Measurements from ENCODE around the gene ZKSCAN4.

Gene ZKSCAN4

DNA sequence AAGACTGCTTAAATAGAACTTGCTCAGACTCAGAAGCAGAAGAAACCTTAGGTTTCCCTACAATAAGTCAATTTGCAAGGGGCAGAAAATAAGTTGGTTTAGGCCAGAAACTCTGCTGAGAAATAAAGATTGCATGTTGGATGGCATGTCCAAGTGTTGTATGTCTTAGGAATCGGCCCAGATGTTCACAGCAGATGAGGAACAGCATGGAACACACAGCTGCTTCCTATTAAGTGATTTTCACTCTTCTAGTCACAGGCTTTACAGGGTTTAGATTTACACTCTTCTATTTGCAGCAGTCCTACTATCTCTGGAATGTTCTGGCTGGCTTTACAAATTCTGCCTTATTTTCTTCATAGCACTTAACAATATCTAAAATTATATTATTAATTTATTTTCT, 3.2 kb downstream of the ZKSCAN4 start:
- DNase-seq (ENCODE audit: low spot score): no peak

DNA sequence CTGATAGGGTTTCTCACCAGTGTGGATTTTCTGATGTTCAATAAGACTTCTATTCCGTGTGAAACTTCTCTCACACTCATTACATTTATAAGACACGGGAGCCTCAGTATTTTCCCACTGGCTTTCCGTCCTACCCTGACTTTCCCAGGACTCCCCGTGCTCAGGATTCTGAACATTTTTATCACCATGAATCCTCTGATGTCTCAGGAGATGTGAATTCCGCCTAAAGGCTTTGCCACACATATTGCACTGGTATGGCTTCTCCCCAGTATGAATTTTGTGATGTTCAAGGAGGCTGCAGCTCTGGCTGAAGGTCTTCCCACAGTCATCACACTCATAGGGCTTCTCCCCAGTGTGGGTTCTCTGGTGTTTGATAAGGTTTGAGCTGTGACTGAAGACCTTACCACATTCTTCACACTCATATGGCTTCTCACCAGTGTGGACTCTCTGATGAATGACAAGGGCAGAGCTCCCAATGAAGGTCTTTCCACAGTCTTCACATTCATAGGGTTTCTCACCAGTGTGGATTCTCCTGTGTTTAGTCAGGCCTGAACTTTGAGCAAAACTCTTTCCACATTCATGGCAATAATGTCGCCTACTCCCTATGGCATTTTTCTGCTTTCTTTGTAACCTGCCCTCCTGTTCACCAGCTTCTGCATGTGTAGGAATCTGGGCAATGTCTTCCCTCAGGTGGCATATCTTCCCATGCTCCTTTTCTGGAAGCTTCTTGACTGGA, 6.7 kb downstream of the ZKSCAN4 start:
- no peak for DNase-seq (ENCODE audit: low spot score)

DNA sequence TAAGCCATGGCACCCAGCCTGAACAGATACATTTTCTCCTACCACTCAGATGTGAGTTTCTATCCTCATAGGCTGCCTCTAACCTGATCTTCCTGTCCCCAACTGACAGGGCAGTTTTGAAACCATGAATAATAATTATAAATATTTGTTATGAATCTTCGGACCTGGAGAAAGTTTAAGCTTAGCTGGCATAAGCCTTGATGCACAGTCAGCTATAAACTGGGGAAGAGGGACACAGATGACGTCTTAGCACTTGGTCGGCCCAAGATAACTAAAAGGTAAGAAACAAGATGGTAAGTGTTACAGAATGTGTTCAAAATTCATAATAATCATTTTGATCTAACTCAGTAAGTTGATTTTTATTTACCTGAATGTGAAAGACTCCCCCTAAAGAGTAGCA, 8.1 kb downstream of the ZKSCAN4 start:
- DNase-seq (ENCODE audit: low spot score): no peak

DNA sequence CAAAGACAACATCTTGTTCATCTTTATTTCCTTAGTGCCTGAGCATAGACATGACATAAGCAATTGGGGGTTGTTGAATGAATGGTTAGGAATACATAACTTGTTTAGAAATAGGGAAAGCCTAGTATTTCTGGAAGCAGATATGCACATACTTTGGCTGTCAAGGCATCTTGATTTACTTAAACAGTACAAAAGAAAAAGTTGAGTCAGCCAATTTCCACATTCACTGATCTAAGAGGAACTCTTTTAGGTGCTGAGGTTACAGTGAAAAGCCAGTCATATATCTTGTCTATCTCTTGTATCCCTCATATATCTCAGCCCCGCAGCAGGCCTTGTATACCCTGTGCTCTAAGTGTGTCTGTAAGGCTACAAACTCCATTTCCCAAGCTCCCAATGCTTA, 11.6 kb downstream of the ZKSCAN4 start:
- no peak for DNase-seq (ENCODE audit: low spot score)

DNA sequence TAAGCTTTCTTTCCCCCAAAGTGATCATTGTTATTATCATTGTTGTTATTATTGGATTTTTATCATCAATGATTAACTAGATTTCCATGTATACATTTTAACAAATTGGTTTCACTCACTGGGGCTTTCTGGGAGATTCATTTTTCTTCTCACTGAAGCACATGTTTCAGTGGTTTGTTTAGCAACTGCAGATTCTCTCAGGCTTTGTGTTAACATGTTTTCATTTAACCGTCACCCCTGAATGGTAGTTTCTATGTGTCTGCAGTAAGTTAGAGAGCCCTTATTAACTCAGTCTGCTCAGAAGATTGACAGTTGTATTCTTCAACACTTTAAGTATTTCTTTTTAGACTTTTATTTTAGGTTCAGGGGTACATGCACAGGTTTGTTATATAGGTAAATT, 12.4 kb downstream of the ZKSCAN4 start:
- DNase-seq (ENCODE audit: low spot score): no peak

DNA sequence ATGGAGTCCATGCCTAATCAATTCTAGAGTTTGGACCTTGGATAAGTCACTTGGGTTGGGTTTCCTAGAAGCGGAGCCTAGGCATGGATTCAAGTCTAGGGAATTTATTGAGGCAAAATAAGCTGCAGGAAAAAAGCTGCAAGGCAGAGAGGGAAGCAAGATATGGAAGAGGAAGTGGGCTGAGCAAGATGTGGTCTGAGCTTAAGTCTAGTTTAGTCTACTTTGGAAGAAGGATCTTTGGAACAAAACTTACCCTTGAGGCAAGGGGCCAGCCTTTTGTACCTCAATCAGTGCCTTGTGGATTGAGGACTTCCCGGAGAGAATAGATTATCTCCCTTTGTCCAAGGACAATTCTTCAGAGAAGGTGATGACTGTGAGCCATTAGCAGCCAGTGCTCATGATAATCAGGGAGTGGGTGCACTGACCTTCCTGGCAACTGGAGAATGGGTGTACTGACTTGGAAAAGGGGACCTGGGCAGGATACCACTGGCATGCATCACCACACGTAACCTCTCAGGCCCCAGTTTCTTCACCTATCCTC, 16.1 kb downstream of the ZKSCAN4 start:
- no peak for DNase-seq (ENCODE audit: low spot score)

DNA sequence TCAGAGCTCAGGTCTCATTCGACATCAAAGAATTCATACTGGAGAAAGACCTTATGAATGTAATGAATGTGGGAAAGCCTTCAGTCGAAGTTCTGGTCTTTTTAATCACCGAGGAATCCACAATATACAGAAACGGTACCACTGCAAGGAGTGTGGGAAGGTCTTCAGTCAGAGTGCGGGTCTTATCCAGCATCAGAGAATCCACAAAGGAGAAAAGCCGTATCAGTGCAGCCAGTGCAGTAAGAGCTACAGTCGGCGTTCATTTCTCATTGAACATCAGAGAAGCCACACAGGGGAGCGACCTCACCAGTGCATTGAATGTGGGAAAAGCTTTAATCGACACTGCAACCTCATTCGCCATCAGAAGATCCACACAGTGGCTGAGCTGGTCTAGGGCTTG, 19.3 kb downstream of the ZKSCAN4 start:
- no peak for DNase-seq (ENCODE audit: low spot score)

DNA sequence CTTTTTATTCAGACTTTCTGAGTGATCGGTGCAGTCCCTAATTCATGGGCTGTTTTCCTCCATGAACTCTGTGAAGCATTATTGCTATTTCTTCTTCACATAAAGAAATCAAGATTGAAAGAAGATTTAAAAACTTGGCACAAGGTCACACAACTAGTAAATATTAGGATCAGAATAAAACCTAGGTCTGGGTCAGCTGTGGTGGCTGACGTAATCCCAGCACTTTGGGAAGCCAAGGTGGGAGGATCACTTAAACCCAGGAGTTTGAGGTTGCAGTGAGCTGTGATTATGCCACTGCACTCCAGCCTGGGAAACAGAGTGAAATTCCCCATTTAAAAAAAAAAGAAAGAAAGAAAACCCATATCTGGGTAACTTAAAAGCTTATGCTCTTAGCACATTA, 25.6 kb downstream of the ZKSCAN4 start:
- DNase-seq (ENCODE audit: low spot score): no peak

DNA sequence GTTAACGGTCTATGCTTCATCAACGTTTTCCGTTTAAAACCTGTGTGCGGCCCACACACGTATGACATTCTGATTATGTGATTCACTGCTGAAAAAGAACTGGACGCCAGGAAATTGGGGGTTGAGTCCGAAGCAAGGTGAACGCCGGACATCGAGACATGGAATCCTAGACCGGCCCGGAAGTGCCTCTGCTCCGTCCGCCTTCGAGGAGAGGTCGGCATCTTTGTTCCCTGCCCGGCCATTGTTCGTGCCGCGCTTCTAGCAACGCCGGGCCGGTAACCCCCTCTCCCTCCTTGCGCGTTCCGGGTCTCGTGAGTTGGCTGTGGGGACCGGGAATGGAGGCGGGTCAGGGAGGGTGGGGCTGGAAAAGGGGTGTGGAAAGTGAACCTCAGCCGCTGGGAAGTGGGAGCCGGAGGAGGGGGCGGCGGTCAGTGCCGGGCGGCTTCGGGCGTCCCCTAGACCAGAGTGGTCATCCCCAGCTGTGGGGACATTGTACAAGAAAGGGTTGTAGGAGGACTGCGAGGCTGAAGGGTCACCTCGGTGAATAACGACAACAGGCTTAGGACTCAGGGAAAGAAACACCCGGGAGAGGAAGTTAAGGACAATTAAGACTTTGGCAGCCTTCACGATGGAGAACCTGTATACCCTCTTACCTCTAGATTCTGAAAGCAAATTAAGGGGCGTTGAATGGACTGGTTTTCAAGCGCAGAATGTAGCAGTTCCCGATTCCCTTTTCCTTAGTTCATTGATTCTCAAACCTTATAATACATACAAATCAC, 26.8 kb downstream of the ZKSCAN4 start, which contains the start of gene ZSCAN9:
TSS of gene ZSCAN9 (plus strand) at position 220 of the 779 bp plus-strand sequence. CDS start 1,810 bp downstream, outside the sequence.
- DNase-seq (ENCODE audit: low spot score): peak; percentile 47

DNA sequence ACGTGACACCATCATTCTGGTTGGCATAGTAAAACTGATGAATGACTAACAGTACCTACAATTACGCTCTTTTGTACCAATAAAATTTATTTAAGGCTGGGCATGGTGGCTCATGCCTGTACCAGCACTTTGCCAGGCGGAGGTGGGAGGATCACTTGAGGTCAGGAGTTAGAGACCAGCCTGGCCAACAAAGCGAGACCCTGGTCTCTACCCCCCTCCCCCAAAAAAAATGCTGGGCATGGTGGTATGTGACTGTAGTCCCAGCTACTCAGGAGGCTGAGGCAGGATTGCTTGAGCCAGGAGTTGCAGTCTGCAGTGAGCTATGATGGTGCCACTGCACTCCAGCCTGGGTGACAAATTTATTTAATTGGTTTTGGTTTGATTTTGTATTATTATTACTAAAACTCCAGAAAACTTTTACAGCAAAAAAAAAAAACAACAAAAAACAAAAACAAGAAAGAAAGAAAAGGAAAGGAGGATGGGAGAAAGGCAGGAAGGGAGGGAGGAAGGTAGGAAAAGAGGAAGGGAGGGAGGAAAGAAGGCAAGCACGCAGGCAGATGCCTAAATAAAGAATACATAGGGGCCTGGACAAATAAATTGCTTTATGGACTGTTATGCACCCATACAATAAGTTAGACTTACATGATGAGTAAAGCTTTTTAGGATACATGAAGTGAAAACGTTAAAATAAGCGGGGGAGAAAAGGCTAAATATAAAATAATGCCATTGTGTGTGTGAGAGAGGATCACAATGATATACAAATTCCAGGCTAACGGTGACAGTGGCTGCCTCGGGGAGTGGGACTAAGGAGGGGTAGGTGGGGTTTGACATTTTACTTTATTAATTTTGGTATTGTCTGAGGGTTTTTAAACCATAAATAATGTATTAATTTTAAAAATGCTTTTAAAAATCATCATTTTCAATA, 27.7 kb downstream of the ZKSCAN4 start:
- no peak for DNase-seq (ENCODE audit: low spot score)

DNA sequence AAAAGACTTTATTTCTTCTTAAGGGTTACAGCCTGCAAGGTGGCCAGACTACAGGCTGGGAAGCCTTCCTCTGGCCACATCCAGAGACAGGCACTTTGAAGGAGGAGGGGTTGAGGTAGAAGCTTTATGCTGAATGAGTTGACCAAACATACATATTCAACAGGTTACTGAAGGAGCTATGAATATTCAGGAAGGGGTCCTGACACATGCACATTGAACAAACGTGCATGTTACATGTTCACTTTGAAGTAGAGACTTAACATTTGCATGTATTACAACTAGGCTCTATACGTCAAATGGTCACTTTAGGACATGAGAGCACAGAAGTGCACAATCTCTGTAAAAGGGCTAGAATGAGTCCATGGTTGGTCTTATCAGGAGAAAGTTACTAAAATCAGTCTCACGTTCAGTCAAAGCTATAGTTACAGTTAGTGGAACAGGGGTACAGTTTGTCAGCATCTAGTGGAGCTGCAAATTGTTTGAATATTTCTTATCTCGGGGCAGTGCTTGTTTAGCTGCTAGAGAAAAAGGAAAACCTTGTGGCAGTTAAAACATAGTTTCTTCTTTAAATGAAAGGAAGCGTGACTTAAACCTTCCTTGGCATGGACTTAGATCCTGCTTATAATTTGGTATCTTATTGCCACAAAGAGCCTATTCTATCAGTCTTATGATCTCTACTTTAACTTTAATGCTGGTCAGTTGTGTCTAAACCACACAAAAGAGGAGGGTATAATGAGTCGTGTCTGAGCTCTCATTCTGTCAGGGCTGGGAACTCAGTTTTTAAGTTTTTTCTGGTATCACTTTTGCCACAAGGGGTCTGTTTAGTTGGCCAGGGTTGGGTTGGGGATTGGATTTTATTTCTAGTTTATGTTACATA, 31.6 kb downstream of the ZKSCAN4 start:
- DNase-seq (ENCODE audit: low spot score): no peak

DNA sequence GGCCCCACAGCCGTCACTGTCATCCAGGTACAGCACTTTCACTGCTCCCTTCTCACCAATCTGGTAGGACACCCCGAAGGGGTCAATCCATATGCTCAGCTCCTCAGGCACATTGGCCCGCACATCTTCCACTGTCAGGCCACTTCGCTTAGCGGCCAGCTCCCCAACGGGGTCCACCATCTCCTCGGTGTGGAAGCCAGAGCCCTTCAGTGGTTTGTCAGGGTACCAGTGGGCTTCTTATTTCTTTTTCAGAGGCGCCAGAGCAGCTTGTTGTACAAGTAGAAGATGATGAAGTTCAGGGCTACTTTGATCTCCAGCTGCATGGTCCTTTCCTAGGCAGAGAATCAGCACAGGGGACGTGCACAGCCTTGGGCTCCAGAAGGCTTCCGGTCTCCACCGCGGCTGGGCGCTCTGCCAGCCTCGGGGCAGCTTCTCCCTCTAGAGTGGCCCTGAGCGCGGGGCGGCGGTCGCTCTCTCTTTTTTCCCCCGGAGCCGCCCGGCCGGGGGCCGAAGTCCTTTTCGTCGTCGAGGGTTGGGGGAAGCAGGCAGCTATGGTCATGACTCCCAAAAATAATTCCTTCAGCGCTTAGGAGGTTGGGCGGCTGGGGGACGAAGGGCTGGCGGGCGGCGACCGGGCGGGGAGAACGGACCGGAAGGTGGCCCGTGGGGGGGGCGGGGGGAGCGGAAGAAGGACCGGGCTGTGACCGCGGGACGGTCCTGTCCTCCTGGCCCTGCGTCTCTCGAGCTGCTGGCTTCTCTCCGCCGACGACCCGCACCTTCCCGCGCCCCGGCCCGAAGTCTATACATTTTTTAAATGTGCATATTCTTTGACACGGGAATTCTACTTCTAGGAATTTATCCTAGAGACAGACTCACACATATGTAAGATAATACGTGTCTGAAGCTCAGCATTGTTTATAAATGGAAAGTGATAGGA, 33.5 kb downstream of the ZKSCAN4 start:
- DNase-seq (ENCODE audit: low spot score): peak; percentile 16

DNA sequence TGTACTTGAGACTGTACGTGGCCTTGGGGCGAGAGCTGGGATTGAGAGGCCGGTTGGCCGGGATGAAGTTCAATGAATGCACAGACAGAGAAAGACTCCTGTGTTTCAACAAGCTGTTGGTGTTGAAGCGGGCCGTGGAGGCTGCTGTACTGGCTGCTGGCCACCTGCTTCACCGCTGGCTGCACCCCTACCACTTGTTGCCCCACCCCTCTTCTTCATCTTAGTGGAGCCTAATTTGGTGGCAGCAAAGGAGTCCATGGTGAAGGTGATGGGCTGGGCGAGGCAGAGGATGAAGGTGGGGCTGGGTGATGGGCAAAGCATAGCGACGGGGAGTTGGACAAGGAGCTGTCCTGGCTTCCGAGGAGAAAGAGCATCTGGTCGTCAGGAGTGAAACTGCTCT, 34.2 kb downstream of the ZKSCAN4 start:
- no peak for DNase-seq (ENCODE audit: low spot score)

DNA sequence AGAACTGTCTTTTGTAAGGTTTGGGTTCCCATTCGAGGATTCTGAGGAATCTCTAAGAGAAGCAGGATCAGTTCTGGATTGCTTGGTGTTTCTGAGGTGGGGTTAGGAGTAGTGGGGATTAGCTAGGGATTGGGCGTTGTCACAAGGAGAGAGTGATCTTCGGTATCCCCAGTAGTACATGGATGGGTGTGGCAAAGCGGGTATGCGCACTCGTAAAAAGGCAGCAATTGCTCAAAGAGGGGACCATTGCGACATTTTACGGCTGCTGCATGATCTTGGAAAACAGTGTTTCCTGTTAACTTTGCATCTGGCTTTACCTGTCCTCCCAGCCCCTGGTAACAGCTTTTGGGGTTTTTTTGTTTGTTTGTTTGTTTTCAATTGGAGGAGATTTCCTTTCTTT, 36.6 kb downstream of the ZKSCAN4 start:
- no peak for DNase-seq (ENCODE audit: low spot score)

DNA sequence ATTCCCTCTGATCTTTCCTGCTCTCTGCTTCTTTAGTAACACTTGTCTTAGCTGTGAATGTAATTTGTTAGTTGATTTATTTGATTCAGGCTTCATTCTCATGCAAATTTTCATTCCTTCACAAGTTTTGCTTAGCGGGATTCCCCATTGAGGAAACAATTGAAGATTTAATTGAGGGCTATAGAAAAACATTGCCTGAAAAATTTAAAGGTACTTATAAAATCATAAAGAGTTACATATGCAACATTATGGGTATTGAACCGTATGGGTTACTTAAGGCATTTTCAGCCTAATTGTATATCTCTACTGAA, 38.9 kb downstream of the ZKSCAN4 start:
- DNase-seq (ENCODE audit: low spot score): no peak

DNA sequence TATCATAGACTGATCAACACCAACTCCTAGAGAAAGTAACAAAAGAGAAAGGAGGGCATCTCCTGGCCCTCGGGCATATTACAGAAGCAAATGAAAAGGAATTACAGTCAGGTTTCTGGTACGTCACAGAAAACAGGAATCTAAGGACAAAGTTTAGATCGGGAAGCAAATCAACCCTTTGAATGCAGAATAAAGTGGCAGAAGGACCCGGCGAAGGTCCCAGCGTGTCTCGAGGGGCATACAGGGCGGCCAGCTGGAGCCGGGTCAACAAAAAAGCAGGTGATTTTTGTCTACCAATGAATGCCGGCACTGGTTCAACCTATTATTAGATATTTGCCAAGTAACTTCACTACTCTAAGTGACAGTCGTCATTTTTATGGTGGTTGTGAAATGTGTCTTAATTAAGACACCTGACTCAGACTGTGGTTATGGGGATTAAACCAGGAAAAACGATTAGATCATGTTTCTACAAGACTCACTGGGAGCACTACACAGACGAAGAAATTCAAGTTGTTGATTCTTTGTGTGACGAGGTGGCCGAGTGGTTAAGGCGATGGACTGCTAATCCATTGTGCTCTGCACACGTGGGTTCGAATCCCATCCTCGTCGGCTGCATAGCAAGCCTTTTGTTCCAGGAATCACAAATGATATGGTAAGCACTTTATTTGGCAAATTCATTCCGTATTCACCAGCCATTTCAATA, 39.4 kb downstream of the ZKSCAN4 start:
- peak; percentile 10 for DNase-seq (ENCODE audit: low spot score)

DNA sequence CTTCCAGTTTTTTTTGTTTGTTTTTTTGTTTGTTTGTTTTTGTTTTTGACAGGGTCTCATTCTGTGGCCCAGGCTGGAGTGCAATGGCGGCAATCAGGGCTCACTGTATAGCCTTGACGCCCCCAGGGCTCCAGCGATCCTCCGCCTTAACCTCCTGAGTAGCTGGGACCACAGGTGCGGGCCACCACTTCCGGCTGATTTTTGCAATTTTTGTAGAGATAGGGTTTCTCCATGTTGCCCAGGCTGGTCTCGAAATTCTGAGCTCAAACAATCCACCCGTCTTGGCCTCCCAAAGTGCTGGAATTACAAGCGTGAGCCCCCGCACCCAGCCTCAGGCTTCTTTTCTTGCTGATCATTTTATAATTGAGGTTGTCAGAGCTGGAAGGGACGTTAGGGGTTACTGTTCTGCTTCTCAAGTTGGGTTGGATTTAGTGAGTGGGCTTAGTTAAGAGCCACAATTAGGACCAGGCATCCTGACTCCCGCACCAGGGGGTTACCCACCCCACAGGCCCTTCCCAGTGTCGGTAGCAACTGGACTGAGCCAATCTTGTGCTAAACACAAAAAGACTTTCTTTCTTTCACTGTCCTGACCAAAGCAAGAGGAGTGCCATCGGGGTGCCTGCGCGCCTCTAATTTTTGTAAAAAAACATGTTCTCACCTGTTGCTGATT, 40.1 kb downstream of the ZKSCAN4 start:
- no peak for DNase-seq (ENCODE audit: low spot score)

DNA sequence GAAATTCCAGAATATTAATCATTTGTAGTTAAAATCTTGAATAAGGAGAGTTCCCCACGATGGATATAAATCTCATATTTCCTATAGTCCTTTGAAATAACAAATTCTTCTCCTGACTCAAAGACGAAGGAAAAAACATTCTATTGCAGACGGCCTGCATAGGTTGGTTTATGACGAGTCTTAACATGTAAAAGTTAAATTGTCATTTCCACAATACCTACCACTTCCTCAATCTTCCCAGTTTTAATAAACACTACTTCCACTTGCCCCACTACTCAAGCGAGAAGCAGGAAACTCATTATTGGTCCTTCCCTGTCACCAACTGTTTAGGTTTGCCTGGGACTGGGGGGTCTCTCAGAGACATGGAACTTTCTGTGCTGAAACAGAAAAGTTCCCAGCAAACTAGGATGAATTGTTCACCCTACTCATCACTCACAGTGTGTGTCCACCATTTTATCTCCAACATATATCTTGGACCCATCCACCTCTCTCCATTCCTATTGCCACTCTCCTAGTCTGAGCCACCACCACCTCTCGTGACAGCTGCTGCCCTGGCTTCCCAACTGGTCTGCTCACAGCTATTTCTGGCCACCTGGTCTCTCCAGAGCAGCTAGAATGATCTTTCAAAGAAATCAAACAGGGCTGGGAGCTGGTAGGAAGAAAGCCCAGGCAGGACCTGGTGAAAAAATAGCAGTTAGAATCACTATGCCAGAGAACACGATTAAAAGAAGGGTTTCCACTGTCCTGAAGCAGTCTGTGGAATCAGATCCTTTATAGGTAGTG, 42.1 kb downstream of the ZKSCAN4 start:
- no peak for DNase-seq (ENCODE audit: low spot score)
